GM19452 (cell line): ENCODE measurements around the gene TAS2R41.
"Not testable (repeated sequence)": the region's sequence is repeated elsewhere in the genome, so short reads cannot be mapped to it uniquely, and the experiment has no call there.

Source experiments
- ATAC-seq: cut with Tn5 transposase; IDR thresholded peaks from one replicate; pipeline ENCODE4 v1.9.1; 2021; ENCODE audit not compliant: unreplicated experiment

The TAS2R41 gene

GRCh38 chr7:143514995-143515735 is 37.5 kb downstream of the TAS2R41 start:
- ATAC-seq, result no peak

- no peak for ATAC-seq
Measured at GRCh38 chr7:143516981-143517380, 39.3 kb downstream of the TAS2R41 start.

- ATAC-seq, result no peak
Measured at GRCh38 chr7:143518521-143518920, 40.8 kb downstream of the TAS2R41 start.

- ATAC-seq, result no peak
Measured at GRCh38 chr7:143518941-143519340, 41.3 kb downstream of the TAS2R41 start.

GRCh38 chr7:143519411-143520131 is 41.9 kb downstream of the TAS2R41 start:
- ATAC-seq, result no peak

- ATAC-seq, result not testable (repeated sequence)
Measured at GRCh38 chr7:143522309-143522916, 44.7 kb downstream of the TAS2R41 start.
